ENCODE data around the gene VAMP2. TPM values are rescaled to one million over a fixed set of nuclear protein-coding genes. Genes with fewer than 3 reads are reported as not detected.

Gene VAMP2
- total RNA-seq, 4 donors from 2014 or later: 16.8 to 42.1 (median 21.2) TPM

- no peak for ATAC-seq (ENCODE audit: low FRiP score)
- DNase-seq (ENCODE audit: low spot score): no peak
- no peak for TF ChIP-seq CTCF (IDR thresholded peaks at IDR 0.05)
These were observed 18.1 kb downstream of the VAMP2 start for GRCh38 chr17:8144401-8145231.

- no peak for TF ChIP-seq CTCF (IDR thresholded peaks at IDR 0.05)
- ATAC-seq (ENCODE audit: low FRiP score) (no peak), DNase-seq (ENCODE audit: low spot score) (no peak)
These were observed 19.0 kb downstream of the VAMP2 start for GRCh38 chr17:8143581-8144400.

- no peak for TF ChIP-seq CTCF (IDR thresholded peaks at IDR 0.05)
- no peak for DNase-seq (ENCODE audit: low spot score)
- ATAC-seq (ENCODE audit: low FRiP score): no peak
These were observed 19.7 kb downstream of the VAMP2 start for GRCh38 chr17:8142887-8143580.

- ATAC-seq (ENCODE audit: low FRiP score) (no peak), DNase-seq (ENCODE audit: low spot score) (no peak)
- TF ChIP-seq CTCF (IDR thresholded peaks at IDR 0.05): no peak
These were observed 20.4 kb downstream of the VAMP2 start for GRCh38 chr17:8142158-8142886.

- ATAC-seq (ENCODE audit: low FRiP score): no peak
- DNase-seq (ENCODE audit: low spot score): no peak
- TF ChIP-seq CTCF (IDR thresholded peaks at IDR 0.05): no peak
These were observed 21.0 kb downstream of the VAMP2 start for GRCh38 chr17:8141741-8142140.

GRCh38 chr17:8141045-8141444 is 21.7 kb downstream of the VAMP2 start:
- ATAC-seq (ENCODE audit: low FRiP score): no peak
- TF ChIP-seq CTCF (IDR thresholded peaks at IDR 0.05): no peak
- DNase-seq (ENCODE audit: low spot score): no peak

All from omental fat pad (tissue), 4 donors.